ENCODE measurements around the gene TRRAP. TPM values are rescaled to one million over a fixed set of nuclear protein-coding genes. Genes with fewer than 3 reads are reported as not detected.

TRRAP gene
- total RNA-seq, 2 donors from 2014 or later = 21.1 to 25.2 TPM

DNA sequence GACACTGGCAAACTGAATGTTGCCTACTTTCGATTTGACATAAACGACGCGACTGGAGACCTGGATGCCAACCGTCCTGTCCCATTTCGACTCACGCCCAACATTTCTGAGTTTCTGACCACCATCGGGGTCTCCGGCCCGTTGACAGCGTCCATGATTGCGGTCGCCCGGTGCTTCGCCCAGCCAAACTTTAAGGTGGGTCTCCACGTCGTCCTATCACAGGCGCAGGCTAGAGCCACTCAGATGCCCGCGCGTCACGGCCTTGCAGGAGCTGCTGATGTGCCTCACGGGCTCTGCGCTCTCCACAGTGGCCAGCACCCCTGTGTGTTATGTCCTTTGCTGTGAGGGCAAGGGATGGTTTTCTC lies 133.0 kb downstream of the TRRAP start:
- Histone ChIP-seq H3K27me3 (no peaks in the 10 kb centered on the region), H3K36me3 (replicated peaks in 1 of 2; ENCODE audit: insufficient read depth in 1 of 2, low read depth in 2 of 2) (peaks cover 0 to 37% of the 10 kb centered on the region in 2 donors), H3K4me3 (no peak overlapping the region), H3K9me3 (no peaks in the 10 kb centered on the region), H3K27ac (no peak overlapping the region), H3K4me1 (no peaks in the 10 kb centered on the region)
- peak in 1 of 4 donors; percentile 6 for DNase-seq
- no peak for TF ChIP-seq POLR2A (IDR thresholded peaks at IDR 0.05)
- TF ChIP-seq, protein P1, sequence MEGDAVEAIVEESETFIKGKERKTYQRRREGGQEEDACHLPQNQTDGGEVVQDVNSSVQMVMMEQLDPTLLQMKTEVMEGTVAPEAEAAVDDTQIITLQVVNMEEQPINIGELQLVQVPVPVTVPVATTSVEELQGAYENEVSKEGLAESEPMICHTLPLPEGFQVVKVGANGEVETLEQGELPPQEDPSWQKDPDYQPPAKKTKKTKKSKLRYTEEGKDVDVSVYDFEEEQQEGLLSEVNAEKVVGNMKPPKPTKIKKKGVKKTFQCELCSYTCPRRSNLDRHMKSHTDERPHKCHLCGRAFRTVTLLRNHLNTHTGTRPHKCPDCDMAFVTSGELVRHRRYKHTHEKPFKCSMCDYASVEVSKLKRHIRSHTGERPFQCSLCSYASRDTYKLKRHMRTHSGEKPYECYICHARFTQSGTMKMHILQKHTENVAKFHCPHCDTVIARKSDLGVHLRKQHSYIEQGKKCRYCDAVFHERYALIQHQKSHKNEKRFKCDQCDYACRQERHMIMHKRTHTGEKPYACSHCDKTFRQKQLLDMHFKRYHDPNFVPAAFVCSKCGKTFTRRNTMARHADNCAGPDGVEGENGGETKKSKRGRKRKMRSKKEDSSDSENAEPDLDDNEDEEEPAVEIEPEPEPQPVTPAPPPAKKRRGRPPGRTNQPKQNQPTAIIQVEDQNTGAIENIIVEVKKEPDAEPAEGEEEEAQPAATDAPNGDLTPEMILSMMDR (IDR thresholded peaks at IDR 0.05) = no peak
- ATAC-seq = no peak
- intact Hi-C loops (cut with DNase I) = no loop called here
- 93 to 95% methylated on average over 24 of the region's 24 CpGs for WGBS, 2 donors

DNA sequence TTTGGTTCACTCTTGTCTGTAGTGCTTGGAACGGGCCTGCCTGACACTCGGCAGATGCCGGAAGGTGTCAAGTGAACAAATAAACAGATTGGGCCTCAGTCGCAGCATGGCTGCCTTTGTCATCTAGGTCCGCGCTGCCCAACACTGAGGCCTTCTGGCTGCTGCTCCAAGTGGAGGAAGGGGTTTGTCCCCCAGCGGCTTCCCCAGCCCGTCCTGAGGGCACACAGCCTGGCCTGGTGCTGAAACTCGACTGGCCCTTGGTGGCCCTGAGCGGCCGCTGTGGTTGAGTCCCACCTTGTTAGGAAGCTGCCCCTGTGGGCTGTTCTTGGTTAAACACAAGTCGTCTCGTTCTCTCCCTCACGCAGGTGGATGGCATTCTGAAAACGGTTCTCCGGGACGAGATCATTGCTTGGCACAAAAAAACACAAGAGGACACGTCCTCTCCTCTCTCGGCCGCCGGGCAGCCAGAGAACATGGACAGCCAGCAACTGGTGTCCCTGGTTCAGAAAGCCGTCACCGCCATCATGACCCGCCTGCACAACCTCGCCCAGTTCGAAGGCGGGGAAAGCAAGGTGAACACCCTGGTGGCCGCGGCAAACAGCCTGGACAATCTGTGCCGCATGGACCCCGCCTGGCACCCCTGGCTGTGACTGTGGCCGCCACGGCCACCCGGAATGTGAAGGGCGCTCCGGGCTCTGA lies 133.5 kb downstream of the TRRAP start:
- no peak overlapping the region for H3K4me3 ChIP-seq
- DNase-seq (peak in 1 of 4 donors; percentile 4), ATAC-seq (no peak)
- intact Hi-C loops (cut with DNase I) = no loop called here
- no peak overlapping the region for H3K27ac ChIP-seq
- no peaks in the 10 kb centered on the region for H3K27me3 ChIP-seq
- H3K4me1 ChIP-seq = no peaks in the 10 kb centered on the region
- WGBS, 2 donors = 91 to 97% methylated on average over 14 to 36 of the region's 36 CpGs
- H3K9me3 ChIP-seq = no peaks in the 10 kb centered on the region
- peaks cover 0 to 32% of the 10 kb centered on the region in 2 donors for H3K36me3 ChIP-seq (replicated peaks in 1 of 2; ENCODE audit: insufficient read depth in 1 of 2, low read depth in 2 of 2)
- TF ChIP-seq, protein P1 (IDR thresholded peaks at IDR 0.05) = no peak
- no peak for TF ChIP-seq POLR2A (IDR thresholded peaks at IDR 0.05)

DNA sequence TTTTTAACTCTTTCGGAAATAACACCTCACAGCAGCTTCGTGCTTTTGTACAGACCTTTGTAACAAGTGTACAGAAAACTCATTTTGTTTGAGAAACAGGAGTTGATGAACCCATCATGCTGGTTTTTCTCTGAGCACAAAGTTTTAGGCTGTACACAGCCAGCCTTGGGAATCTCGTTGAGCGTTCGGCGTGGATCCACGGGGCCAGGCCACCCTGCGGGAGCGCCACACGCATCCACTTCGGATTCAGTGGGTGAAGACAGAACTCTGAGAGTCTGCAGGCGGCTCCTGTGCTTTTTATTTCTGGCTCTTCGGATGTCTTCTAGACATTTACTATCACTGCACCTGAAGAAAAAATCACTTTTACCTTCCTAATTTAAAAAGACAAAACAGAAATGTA lies 134.4 kb downstream of the TRRAP start:
- 91 to 93% methylated on average over 13 of the region's 13 CpGs for WGBS, 2 donors
- H3K4me3 ChIP-seq = no peak overlapping the region
- TF ChIP-seq, protein P1 (IDR thresholded peaks at IDR 0.05) = no peak
- no peak for TF ChIP-seq POLR2A (IDR thresholded peaks at IDR 0.05)
- no peaks in the 10 kb centered on the region for H3K4me1 ChIP-seq
- no peak for DNase-seq
- H3K36me3 ChIP-seq (replicated peaks in 1 of 2; ENCODE audit: insufficient read depth in 1 of 2, low read depth in 2 of 2) = peaks cover 0 to 29% of the 10 kb centered on the region in 2 donors
- no peaks in the 10 kb centered on the region for H3K27me3 ChIP-seq
- no peak for ATAC-seq
- intact Hi-C loops (cut with DNase I) = no loop called here
- no peaks in the 10 kb centered on the region for H3K9me3 ChIP-seq
- H3K27ac ChIP-seq = no peak overlapping the region

DNA sequence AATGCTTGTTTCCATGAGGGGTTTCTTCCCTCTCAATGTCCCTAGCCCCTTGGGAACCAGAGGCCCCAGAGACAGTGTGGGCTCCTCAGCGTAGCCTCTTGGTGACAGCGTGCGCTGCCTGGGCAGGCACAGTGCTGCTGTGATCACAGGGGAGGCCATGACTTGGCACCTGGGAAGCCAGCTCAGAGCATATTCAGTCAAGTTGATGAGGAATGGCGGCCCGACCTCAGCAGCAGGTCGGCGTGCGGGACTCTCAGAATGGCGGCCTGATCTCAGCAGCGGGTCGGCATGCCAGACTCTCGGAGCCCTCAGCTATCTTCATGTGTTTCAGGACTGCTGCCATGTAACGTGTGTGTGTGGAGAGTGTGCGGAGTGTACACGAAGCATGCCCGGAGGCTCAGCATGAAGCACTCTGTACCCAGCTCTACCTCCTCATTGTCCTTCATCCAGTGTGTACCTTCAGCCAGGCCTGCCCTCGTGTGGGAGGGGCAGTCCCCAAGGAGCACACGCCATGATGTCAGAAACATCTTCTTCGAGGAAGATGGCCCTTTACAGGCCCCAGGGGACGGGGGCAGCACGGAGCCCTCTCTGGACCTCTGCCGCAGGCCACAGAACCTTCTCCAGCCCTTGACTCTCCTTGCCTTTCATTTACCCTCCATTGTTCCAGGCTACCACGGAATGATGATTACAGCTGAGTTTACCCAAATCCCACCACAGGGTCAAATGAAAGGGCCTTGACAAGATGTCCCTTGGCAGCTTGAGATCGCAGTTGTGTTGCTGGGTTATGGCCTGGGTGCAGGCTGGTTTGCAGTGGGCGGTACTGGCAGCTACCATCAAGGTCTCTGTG lies 135.2 kb downstream of the TRRAP start:
- DNase-seq (no peak), ATAC-seq (no peak)
- TF ChIP-seq, protein P1 (IDR thresholded peaks at IDR 0.05) = no peak
- no peak for TF ChIP-seq POLR2A (IDR thresholded peaks at IDR 0.05)
- Histone ChIP-seq H3K9me3 (no peaks in the 10 kb centered on the region), H3K27me3 (no peaks in the 10 kb centered on the region), H3K36me3 (replicated peaks in 1 of 2; ENCODE audit: insufficient read depth in 1 of 2, low read depth in 2 of 2) (peaks cover 0 to 23% of the 10 kb centered on the region in 2 donors), H3K27ac (no peak overlapping the region), H3K4me1 (no peaks in the 10 kb centered on the region), H3K4me3 (no peak overlapping the region)
- WGBS, 2 donors = 94 to 95% methylated on average over 18 to 24 of the region's 25 CpGs
- intact Hi-C loops (cut with DNase I) = no loop called here

All from body of pancreas (tissue), 4 donors.